Tracheal epithelial cell (primary cell): Measurements from ENCODE around the gene NTN3. TPM values are rescaled to one million over a fixed set of nuclear protein-coding genes. Genes with fewer than 3 reads are reported as not detected.

Experiments used
- total RNA-seq: library from RNA; depleted of rRNA; stranded (reverse); fragments of >200 nt; gene quantifications from 2 replicates; pipeline ENCODE4 v1.2.1, GENCODE V29; 2014

Gene NTN3
- 0.24 TPM in 1 of 2 replicates, not detected in the other for total RNA-seq

DNA sequence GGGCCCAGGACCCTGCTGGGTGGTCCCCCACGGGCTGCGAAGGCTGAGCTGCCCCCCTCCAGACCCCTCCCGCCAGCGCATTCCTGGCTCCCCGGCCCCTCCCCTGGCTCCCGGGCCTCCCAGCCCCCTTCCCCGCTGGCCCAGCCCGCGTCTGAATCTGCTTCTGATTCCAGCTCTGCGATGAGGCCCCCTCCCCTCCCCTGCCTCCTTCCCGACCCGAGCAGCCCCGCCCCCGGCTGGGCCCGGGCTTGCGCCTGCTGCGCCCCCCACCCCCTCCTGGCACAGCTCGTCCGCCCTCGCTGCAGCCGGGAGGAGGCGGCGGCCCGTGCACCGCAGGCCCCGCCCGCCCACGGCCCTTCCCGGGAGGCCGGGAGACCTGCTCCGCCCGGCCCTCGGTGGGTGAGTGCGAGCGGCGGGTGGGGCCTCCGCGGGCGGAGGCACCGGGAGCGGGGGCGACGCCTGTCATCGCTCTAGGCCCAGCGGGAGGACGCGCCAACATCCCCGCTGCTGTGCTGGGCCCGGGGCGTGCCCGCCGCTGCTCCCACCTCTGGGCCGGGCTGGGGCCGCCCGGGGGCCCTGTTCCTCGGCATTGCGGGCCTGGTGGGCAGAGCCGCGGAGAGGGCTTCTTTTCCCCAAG is at the start of gene NTN3:
TSS of gene NTN3 (plus strand) at position 282 of the 637 bp plus-strand sequence. CDS start 405 bp downstream, outside the sequence.

GRCh38 chr16:2429034-2429770 is 41.9 kb upstream of the NTN3 start, which contains the start of gene CCNF:
Gene CCNF, plus strand, starts transcription at chr16:2429447. Its CDS starts 35 bp downstream, at chr16:2429482.

GRCh38 chr16:2459647-2460390 is 11.3 kb upstream of the NTN3 start, which contains the start of gene TEDC2:
Gene TEDC2, plus strand, starts transcription at chr16:2460109. Its CDS starts 36 bp downstream, at chr16:2460145.

GRCh38 chr16:2474877-2475412 is 3.8 kb downstream of the NTN3 start, which contains the start of gene TBC1D24:
Gene TBC1D24, plus strand, starts transcription at chr16:2475127. Its CDS starts 21,022 bp downstream, at chr16:2496149.

DNA sequence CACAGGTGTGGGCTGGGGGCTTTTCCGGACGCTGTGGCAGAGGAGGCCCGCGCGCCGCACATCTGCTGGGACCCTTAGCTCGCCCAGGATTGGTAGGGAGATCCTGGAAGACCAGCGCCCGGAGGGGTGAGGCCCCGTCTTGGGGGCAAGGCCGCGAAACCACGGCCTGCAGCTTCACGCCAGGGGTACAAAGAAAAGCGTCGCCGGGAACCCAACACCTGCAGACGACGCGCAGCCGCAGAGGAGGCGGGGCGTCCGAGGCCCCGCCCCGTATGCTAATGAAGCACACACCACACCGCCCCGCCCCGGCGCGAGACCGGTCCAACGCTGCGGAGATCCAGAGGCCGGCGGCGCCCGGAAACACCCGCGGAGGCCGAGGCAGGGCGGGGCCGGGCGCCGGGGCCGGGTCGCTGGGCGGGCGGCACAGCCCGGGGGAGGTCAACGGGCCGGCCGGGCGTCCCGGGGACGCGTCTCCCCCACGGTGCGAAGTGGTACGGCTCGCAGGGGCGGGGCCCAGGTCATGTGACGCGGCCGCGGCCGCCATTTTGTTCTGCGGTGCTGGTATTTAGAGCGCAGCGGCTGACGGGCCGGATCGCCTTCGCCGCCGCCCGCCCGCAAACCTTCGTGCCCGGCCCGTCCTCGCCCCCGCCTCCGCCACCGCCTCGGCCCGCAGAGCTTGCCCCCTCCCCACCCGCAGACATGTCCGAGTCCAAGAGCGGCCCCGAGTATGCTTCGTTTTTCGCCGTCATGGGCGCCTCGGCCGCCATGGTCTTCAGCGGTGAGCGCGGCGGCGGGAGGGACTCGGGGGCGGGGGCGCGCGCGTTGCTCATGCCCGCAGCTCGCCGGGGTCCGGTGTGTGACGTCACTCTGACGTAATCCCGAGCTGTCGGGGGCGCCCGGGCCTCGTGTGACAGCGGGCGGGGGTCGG is 42.6 kb downstream of the NTN3 start, which contains the start of gene ATP6V0C:
TSS of gene ATP6V0C (plus strand) at position 548 of the 928 bp plus-strand sequence. CDS start at position 700, 152 bp downstream.

GRCh38 chr16:2520097-2520783 is 49.1 kb downstream of the NTN3 start, which contains the start of gene AMDHD2:
Gene AMDHD2, plus strand, starts transcription at chr16:2520371. Its CDS starts 88 bp downstream, at chr16:2520459.

Other genes with a start within 250 kb of the NTN3 start
- gene E4F1, start 247.7 kb upstream of the NTN3 start, total RNA-seq: 26.0 and 32.0 TPM in 2 replicates
- gene DNASE1L2, start 234.9 kb upstream of the NTN3 start, total RNA-seq: not detected in 2 replicates
- 51.8 and 119 TPM in 2 replicates for gene ECI1, start 219.7 kb upstream of the NTN3 start, total RNA-seq
- 79.5 and 80.2 TPM in 2 replicates for gene RNPS1, start 203.2 kb upstream of the NTN3 start, total RNA-seq
- gene ABCA3, start 130.6 kb upstream of the NTN3 start, total RNA-seq: 0.43 and 3.9 TPM in 2 replicates
- 3.0 and 7.2 TPM in 2 replicates for gene CCNF, start 41.9 kb upstream of the NTN3 start, total RNA-seq
- gene TEDC2, start 11.2 kb upstream of the NTN3 start, total RNA-seq: 0.85 and 1.7 TPM in 2 replicates
- gene TBC1D24, start 3.8 kb downstream of the NTN3 start, total RNA-seq: 5.5 TPM in 2 replicates
- 6.3 and 8.5 TPM in 2 replicates for gene ATP6V0C, start 42.7 kb downstream of the NTN3 start, total RNA-seq
- 17.9 and 28.2 TPM in 2 replicates for gene AMDHD2, start 49.1 kb downstream of the NTN3 start, total RNA-seq
- 1.3 TPM in 1 of 2 replicates, not detected in the other for gene CEMP1, start 60.1 kb downstream of the NTN3 start, total RNA-seq
- 22.2 and 24.1 TPM in 2 replicates for gene PDPK1, start 66.7 kb downstream of the NTN3 start, total RNA-seq
- 27.5 and 37.8 TPM in 2 replicates for gene KCTD5, start 211.2 kb downstream of the NTN3 start, total RNA-seq
- under 0.01 and 0.96 TPM in 2 replicates for gene PRSS27, start 248.9 kb downstream of the NTN3 start, total RNA-seq